ENCODE data around the gene MBD3L2.
"Not testable (repeated sequence)": the region's sequence is repeated elsewhere in the genome, so short reads cannot be mapped to it uniquely, and the experiment has no call there.

Gene MBD3L2

DNA sequence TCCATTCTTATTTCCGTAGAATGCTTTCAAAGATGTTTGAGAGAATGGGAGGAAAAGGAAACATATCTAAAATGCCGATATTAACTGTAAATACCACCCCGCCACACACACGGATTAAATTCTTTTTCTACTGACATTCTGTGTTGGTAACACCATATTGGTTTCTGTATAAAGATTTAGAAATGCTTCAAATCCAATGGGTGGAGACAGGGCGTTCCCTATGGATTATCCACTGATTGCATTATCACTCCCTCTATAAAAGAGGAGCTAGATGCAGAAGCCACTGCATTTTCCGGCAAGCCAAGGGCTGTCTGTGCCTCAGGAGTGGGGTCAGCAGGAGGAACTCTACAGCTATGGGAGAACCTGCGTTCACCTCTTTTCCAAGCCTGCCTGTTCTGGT lies at the start of gene MBD3L2:
MBD3L2 (plus strand) TSS at position 301 of the 400 bp plus-strand sequence; CDS start at position 354, 53 bp downstream.
- H3K27ac ChIP-seq; DNase-seq (ENCODE audit: low spot score); H3K4me3 ChIP-seq: not testable (repeated sequence)

DNA sequence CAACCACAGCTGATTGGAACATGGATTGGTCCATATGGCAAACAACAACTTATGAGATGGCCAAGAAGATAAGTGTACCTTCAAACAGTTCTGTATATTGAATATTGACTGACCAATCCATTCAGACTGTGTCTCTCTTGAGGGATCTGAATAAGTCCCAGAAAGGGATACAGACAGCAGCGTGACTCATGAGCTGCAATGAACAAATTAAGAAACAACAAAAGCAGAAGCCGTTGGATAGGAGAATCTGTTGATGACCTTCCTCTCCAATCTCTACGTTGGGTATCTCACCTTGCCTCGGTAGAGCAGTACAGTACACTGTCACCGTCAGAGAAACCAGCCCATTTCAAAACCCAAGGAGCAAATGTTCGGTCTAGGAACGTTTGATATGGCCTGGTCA lies 49.2 kb upstream of the MBD3L2 start:
- H3K4me3 ChIP-seq = no peak overlapping the region
- no peak for DNase-seq (ENCODE audit: low spot score)
- TF ChIP-seq, protein P1, sequence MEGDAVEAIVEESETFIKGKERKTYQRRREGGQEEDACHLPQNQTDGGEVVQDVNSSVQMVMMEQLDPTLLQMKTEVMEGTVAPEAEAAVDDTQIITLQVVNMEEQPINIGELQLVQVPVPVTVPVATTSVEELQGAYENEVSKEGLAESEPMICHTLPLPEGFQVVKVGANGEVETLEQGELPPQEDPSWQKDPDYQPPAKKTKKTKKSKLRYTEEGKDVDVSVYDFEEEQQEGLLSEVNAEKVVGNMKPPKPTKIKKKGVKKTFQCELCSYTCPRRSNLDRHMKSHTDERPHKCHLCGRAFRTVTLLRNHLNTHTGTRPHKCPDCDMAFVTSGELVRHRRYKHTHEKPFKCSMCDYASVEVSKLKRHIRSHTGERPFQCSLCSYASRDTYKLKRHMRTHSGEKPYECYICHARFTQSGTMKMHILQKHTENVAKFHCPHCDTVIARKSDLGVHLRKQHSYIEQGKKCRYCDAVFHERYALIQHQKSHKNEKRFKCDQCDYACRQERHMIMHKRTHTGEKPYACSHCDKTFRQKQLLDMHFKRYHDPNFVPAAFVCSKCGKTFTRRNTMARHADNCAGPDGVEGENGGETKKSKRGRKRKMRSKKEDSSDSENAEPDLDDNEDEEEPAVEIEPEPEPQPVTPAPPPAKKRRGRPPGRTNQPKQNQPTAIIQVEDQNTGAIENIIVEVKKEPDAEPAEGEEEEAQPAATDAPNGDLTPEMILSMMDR (IDR thresholded peaks at IDR 0.05) = no peak
- no peak overlapping the region for H3K27ac ChIP-seq

DNA sequence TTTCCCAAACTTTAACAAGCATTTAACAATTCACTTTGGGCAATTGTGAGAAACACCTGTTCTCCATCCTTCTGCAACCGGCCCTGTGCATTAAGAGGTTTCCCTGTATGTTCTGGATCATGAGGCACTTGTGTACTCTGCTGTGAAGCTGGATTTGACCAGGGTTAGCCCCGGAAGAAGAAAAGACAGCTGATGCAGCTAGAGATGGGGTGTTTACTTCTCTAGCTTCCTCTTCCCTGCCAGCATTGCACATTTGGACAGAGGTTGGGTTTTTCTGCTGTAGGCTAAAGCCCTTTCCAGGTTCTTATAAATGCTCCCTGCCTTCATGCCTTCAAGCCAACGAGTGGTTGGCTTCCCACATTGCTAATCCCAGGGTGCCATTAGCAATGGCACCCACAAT lies 48.8 kb upstream of the MBD3L2 start:
- TF ChIP-seq, protein P1 (IDR thresholded peaks at IDR 0.05) = no peak
- DNase-seq (ENCODE audit: low spot score) = no peak
- Histone ChIP-seq H3K27ac (no peak overlapping the region), H3K4me3 (no peak overlapping the region)

DNA sequence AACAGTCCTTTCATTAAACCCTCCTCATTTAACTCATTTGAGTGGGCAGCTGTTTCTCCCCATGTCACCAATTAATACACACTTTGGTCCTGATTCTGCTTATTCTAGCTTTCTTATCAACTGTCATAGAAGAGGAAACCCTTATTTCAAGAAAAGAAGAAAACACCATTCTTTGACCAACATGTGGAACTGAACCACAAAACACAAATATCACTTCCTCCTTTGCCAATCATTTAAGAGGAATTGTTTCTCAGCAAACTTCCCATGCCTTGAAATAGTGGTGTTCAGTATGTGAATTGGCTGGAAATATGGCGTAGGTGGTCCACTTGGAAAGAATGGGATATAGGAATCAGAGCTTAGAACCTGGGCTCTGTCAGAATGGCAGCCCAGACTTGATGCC lies 48.3 kb upstream of the MBD3L2 start:
- Histone ChIP-seq H3K27ac (no peak overlapping the region), H3K4me3 (no peak overlapping the region)
- no peak for DNase-seq (ENCODE audit: low spot score)
- TF ChIP-seq, protein P1 (IDR thresholded peaks at IDR 0.05) = no peak

DNA sequence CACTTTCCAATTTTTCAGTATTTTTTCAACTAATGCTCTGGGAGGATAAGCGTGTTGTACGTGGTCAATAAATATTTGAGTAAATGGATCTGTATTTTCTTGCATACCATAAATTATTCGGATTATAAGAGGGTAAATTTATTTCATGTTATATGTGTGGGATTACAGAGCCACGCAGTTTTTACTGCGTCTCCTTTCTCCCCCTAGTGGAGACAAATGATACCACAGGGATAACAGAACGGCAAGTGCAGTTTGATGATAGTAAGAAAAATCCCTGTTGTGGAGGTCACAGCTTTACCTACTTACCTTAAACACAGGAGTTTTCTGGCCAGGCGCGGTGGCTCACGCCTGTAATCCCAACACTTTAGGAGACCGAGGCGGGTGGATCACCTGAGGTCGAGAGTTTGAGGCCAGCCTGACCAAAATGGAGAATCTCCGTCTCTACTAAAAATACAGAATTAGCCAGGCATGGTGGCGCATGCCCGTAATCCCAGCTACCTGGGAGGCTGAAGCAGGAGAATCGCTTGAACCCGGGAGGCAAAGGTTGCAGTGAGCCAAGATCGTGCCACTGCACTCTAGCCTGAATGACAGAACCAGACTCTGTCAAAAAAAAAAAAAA lies 44.7 kb upstream of the MBD3L2 start:
- TF ChIP-seq, protein P1 (IDR thresholded peaks at IDR 0.05) = no peak
- Histone ChIP-seq H3K4me3 (no peak overlapping the region), H3K27ac (no peak overlapping the region)
- no peak for DNase-seq (ENCODE audit: low spot score)

DNA sequence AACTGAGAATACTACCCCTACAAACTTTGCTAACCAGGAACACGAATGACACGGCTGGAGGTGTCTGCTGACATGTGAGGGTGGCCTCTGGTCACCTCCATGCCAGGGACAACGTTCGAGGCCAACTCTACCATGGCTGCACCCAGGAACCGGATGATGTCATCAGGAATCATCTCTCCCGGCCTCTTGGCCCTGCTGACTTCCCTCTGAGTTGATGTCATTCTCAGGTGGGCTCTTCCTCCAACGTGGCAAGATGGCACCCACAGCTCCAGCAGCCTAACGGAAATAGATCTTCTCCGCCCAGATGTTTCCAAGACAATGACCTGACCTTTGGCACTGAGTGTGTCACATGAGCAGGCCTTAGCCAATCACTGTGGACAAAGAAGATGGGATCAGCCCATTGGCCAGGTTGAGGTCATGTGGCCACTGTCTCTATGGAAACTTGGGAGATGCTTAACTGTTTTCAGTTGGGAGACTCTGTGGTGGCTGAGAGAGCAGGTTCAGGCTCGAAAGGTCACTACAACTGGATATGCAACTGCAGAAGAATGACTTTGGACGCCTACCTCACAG lies 42.9 kb upstream of the MBD3L2 start:
- TF ChIP-seq, protein P1 (IDR thresholded peaks at IDR 0.05) = no peak
- Histone ChIP-seq H3K4me3 (no peak overlapping the region), H3K27ac (no peak overlapping the region)
- DNase-seq (ENCODE audit: low spot score) = no peak

DNA sequence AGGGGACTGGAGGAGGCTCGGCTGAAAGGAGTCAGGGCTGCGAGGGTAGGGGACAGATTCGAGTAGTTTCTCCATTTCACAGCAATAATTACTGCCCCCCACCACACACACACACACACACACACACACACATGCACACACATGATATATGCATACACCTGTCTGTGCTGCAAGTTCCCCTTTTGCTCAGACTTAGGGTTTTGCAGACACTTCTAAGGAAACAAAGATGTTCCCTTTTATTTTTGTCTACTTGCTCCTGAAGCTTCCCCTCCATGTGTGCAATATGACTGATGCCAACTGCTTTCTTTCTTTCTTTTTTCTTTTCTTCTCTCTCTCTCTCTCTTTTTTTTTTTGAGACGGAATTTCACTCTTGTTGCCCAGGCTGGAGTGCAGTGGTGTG lies 41.3 kb upstream of the MBD3L2 start:
- no peak overlapping the region for H3K4me3 ChIP-seq
- TF ChIP-seq, protein P1 (IDR thresholded peaks at IDR 0.05) = no peak
- H3K27ac ChIP-seq = no peak overlapping the region
- no peak for DNase-seq (ENCODE audit: low spot score)

Data from coronary artery (tissue), 2 donors.